NCI-H1694 treated with DMSO at 0.1 percent for 48 hours (cell line): ENCODE measurements around the gene GSK3B.
"Not testable (repeated sequence)": the region's sequence is repeated elsewhere in the genome, so short reads cannot be mapped to it uniquely, and the experiment has no call there.

Source experiments
- DNase-seq: peaks from one replicate; lab custom pipeline; 2025; lab: John Stamatoyannopoulos, UW

The GSK3B gene

DNA sequence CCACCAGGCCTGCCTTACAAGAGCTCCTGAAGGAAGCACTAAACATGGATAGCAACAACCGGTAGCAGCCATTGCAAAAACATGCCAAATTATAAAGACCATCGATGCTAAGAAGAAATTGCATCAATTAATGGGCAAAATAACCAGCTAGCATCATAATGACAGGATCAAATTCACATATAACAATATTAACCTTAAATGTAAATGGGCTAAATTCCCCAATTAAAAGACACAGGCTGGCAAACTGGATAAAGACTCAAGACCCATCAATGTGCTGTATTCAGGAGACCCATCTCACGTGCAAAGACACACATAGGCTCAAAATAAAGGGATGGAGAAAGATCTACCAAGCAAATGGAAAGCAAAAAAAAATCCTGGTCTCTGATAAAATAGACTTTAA is 88.5 kb downstream of the GSK3B start:
- not testable (repeated sequence) for DNase-seq

DNA sequence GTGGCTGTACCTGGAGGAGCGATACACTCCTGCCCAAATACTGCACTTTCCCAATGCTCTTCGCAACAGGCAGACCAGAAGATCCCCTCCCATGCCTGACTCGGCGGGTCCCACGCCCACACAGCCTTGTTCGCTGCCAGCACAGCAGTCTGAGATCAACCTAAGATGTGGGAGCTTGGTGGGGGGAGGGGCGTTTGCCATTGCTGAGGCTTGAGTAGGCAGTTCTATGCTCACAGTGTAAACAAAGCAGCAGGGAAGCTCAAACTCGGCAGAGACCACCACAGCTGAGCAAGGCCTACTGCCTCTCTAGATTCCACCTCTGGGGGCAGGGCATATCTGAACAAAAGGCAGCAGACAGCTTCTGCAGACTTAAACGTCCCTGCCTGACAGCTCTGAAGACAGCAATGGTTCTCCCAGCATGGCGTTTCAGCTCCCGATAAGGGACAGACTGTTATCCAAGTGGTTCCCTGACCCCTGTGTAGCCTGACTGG is 90.2 kb downstream of the GSK3B start:
- DNase-seq: not testable (repeated sequence)

DNA sequence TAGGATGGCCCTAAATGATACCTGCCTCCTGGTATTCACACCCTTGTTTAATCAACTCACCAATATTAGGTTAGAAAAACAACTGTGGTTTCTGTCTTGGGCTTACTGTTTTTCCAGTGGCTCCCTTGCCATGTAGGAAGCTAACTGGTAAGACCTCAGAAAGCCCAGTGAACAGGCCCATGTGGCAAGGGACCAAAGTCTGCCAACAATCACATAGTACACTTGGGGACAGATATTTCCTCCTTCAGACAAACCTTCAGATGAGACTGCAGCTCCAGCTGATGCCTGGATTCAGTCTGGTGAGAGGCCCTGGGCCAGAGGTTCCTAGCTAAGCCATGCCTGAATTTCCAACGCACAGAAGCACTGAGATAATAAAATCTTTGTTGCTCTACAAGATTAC is 96.1 kb downstream of the GSK3B start:
- no peak for DNase-seq

DNA sequence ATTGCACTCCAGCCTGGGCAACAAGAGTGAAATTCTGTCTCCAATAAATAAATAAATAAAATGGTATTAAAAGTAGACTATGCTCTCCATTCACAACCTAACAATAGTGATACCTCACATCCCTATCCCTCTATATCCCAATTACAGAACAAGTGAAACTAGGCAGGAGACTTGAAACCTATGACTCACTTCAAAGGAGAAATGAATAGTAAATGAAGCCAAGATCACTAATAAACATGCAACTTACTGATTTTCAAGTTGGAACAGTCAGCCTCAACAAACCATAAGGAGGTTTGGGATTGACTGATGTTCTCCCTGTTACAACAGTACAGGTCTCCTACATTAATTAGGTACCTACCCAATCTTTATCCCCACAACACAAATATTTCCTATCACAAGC is 103.4 kb downstream of the GSK3B start:
- no peak for DNase-seq

DNA sequence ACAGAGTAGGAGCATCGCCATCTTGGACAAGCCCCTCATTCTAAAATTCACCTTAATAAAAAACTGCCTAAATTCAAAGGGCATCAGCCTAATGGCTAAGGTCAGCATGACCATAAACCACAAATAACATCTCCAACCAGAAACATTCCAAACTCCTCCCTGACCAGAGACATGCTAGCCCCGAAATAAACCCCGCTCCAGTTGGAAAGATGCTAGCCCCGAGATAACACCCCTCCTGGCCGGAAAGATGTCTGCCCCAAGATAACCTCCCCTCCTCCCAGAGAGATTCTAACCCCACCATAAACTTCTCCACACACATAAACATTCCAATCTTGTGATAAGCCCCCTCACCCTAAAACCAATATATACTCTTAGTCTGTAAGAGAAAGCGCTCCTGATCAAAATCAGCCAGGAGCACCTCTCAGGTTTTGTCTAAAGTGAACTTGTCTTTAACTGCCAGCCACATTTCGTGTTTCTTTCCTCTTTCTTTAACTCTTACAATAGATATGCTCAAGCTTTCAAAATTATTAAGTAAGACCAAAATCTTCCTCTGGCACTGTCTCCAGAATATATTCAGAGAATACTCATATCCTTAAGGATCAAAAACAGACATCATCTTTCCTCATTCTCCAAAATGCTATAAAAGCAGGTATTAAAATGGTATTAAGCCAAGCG is 104.1 kb downstream of the GSK3B start:
- DNase-seq: no peak

DNA sequence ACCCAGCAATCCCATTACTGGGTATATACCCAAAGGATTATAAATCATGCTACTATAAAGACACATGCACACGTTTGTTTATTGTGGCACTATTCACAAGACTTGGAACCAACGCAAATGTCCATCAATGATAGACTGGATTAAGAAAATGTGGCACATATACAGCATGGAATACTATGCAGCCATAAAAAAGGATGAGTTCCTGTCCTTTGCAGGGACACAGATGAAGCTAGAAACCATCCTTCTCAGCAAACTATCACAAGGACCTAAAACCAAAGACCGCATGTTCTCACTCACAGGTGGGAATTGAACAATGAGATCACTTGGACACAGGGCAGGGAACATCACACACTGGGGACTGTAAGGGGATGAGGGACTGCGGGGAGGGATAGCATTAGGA is 107.4 kb downstream of the GSK3B start:
- DNase-seq: not testable (repeated sequence)

DNA sequence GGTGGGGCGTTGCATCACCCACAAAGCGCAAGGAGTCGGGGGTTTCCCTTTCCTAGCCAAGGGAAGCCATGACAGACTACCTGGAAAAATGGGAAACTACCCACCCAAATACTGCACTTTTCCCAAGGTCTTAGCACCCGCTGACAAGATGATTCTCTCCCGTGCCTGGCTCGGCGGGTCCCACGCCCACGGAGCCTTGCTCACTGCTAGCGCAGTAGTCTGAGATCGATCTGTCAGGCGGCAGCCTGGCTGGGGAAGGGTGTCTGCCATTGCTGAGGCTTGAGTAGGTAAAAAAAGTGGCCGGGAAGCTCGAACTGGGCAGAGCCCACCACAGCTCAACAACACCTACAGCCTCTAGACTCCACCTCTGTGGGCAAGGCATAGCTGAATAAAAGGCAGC is 112.9 kb downstream of the GSK3B start:
- DNase-seq: no peak

DNA sequence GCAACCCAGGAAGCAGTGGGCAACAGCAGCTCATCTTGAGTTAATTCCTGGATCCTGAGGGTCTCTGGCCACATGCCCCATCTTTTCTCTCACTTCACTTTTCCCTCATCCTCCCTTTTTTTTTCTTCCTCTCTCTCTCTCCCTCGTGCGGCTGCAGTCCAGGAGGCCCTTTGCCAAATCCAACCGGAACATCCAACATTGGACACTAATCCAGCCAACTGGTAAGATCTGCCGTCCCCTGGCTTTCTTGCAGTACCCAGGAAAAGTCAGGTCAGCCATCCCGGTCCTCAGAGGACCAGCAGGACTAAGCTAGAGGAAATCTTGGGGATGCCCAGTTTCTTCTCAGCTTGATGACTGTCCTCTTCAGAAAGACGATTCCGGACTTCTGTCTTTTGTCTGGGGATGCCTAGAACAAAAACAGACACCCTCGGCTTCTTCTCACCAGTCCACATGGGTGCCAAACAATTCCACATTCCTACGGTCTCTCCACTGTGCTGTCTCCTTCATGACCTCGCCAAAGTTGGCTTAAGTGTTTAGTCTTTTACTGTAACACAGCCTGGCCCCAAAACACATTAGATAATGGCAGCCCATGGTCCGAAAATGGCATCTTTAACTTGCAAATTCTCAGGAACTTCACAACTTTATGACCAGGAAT is 115.6 kb downstream of the GSK3B start:
- no peak for DNase-seq

DNA sequence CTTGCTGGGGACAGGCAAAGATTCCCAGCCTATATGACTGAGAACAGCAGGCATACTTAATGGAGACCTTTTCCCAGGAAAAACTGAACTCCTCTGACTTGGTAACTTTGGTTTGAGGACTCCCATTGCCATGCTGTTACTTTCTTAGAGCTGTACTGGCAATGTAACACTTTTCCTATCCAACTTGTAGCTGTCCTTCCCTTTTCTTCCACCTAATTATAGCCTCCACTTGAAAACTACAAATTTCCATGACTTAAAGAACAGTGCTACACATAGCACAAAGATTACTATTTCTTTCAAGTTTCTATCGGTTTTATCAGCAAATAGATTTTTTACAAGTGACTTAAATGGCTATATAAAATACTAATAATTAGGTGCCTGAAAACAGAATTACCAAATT is 116.9 kb downstream of the GSK3B start:
- no peak for DNase-seq

DNA sequence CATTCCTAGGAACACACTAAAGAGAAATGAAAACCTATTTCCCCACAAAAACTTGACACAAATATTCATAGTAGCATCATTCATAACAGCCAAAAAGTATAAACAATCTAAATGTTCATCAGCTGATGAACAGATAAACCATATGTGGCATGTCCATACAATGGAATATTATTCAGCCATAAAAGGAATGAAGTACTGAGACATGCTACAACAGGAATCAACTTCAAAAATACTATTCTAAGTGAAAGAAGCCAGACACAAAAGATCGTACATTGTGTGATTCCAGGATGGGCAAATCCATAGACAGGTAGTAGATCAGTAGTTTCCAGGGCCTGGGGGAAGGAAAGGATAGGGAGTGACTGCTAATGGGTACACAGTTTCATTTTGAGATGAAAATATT is 118.0 kb downstream of the GSK3B start:
- DNase-seq: no peak

DNA sequence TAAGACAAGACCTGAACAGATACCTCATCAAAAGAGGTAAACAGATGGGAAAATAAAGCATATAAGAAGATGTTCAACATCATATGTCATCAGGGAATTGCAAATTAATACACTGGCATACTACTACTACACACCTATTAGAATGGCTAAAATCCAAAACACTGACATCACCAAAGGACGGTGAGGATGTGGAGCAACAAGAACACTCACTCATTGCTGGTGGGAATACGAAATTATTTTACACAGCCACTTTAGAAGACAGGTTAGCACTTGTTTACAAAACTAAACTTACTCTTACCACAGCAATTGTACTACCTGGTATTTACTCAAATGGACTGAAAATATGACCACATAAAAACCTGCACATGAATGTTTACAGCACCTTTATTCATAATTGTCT is 119.6 kb downstream of the GSK3B start:
- DNase-seq: no peak

DNA sequence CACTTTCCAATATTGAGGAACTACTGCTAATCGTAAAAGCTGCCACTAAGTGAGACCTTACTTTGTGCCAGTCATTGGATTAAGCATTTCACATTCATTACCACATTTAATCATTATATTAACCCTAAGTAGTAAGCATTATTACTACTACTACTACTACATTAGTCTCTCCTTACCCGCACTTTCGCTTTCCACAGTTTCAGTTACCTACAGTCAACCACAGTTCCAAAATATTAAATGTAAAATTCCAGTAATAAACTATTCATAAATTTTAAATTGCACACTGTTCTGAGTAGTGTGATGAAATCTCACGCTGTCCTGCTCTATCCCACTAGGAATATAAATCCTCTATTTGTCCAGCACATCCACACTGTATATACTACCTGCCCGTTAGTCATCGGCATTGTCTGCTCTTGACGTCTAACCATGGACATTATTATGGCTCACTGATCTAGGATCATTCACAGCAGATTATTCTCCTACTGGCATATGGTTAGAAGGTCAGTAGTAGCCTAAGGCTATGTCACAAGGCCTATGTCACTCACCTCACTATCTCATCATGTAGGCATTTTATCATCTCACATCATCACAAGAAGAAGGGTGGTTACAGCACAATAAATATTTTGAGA is 121.1 kb downstream of the GSK3B start:
- DNase-seq: no peak

DNA sequence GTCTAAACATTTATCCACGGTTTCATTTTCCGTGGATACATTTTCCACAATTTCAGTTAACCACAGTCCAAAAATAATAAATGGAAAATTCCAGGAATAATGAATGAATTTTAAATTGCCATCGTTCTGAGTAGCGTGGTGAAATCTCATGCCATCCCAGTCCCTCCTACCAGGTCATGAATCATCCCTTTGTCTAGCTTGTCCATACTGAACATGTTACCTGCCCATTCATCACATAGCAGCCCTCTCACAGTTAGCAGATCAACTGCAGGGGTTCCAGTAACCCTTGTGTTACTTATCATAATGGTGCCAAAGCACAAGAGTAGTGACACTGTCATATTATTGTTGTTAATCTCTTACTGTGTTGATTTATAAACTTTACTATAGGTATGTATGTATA is 124.5 kb downstream of the GSK3B start:
- no peak for DNase-seq

DNA sequence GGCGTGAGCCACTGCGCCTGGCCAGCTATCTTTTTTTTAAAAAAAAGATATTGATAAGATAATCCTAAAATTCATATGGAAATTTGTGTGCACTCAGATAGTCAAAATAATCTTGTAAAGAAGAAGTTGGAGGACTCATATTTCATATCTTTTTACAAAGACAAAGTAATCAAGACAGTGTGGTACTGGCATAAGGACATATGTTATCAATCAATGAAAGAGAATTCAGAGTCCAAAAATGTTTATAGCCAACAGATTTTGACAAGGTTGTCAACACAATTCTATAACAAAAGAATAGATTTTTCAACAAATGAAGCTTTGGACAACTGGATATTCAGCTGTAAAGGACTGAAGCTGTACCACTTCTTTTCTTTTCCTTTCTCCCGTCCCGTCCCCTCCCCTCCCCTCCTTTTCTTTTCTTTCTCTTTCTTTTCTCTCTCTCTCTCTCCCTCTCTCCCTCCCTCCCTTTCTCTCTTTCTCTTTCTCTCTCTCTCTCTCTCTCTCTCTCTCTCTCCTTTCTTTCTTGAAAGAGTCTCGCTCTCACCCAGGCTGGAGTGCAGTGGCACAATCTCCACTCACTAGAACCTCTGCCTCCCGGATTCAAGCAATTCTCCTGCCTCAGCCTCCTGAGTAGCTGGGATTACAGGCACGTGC is 126.8 kb downstream of the GSK3B start:
- no peak for DNase-seq

DNA sequence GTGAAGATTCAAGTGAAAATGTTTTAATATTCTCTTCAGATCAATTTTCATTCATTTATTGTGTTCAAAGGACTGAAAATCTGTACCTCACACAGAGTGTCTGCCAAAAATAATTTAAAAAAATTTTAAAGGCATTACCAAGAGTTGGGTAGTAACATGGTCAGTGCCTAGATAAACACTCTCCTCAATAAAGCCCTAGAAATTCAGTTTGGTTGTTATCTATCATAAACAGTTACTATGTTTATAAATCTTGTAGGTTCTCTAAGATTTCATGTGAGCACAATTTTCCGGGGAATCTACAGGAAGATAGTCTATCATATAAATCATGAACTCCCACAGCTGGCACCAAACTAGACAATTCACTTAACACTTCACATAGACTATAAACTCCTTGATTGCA is 128.6 kb downstream of the GSK3B start:
- DNase-seq: no peak

DNA sequence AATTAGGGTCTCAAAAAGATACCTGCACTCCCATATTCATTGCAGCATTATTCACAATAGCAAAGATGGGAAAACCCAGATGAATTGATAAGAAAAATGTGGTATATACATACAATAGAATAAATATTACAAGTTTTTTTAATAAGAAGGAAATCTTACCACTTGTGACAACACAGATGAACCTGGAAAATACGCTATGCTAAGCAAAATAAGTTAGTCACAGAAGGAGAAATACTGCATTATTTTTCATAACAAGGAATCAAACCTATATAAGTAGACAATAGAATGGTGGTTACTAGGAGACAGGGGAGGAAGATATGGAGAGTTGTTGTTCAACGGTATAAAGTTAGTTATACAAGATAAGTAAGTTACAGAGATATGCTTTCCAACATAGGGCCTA is 130.0 kb downstream of the GSK3B start:
- DNase-seq: no peak

DNA sequence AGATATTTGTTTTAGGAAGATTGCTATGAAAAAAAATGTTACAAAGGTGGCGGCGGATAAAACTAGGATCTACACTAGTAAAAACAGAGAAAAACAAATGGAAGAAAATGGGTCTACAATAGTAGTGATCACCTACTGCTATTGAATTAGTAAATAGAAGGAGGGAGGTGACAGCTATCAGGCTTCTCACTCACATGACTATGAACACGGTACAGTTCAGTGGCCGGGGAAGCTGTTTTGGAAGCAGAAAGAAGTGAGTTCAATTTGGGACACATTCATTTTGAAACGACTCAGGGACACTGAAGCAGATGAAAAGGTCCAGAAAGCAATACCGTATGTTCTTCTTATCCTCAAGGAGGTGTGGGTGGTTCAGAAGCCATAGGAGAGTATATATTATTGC is 138.3 kb downstream of the GSK3B start:
- no peak for DNase-seq

DNA sequence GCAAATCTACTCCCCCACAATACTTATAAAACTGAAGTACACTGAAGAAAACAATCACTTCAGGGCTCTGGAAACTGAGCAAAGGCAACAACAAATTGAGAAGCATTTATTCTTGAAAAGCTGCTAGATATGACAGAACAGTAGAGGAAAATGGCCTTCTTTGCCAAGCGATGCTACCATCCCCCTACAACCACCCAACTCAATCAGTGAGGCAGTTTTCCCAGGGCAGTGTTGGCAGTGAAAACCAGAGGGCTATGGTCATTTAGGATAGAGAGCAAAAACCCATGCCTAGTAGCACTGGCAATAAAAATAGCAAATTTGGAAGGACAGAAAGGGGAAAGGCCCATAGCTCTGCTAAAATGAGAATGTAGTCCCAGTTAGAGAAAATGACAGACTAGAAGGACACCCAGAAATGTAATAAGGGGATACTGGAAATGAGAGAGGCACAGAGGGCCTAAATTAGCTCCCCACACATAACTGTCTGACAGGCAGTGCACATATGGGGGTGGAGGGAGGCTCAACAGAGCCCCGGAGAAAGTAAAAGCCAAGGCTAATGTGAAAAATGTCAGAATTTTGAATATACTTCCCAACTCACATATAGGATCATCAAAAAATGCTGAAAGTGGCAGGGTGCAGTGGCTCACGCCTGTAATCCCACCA is 143.5 kb downstream of the GSK3B start:
- no peak for DNase-seq

DNA sequence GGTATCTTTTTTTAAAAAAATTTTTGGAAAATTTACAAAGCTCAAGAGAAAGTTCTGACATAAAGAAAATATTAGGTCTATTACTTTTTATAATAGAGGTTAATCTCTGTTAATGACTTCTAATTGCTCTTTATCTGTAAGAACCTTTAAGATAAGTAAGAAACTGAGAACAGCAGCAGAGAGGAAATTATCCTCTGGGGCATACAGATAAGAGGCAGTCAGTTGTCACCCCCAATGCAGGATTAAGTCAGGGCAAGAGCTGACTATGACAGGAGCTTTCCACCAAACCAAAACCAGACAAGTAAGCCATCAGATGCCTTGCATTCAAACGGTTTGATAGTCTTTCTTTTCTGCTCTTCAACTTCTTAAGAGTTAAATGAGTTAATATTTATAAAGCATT is 149.0 kb downstream of the GSK3B start:
- no peak for DNase-seq

DNA sequence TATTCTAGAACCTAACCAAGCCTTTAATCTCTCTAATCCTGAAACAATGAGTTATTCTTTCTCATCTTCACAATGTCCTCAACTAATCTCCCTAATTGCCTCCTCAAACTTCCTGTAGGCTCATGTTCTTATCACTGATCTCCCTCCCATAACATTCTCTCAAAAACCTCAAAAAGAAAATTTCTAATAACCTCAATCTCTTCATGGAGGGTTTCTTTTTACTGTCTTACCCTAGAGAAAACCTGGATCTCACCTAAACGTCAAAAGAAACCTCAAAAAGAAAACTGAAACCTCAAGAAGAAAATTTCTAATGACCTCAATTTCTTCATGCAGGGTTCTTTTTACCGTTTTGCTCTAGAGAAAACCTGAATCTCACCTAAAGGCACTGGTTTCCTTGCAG is 150.2 kb downstream of the GSK3B start:
- DNase-seq: no peak

DNA sequence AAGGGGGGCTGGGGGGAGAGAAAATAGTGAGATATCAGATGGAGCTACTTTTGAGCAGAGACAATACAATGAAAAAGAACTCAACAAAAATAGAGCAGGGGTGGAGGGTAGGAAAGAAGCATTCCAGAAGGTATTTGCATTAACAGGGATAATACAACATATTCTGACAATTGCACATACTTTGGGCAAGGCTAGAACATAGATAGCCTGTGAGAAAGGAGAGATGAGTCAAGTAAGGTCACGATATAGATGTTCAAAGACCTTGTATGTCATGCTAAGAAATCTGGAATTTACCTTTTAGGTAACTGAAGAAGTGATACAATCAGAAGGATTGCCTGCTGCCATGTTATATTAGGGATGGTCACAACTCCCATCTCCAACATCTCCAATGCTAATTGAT is 155.2 kb downstream of the GSK3B start:
- DNase-seq: no peak

DNA sequence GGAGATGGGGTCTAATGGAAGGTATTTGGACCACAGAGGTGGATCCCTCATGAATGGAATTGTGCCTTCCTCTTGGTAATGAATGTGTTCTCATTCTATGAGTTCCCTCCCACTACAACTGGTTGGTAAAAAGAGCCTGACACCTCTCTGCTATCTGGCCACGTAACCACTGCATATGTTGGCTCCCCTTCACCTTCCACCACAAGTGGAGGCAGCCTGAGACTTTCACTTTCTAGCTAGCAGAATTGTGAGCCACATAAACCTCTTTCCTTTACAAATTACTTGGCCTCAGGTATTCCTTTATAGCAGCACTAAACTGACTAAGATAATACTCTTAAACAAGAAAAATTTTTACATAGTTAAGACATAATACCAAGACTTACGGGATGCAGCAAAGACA is 157.0 kb downstream of the GSK3B start:
- DNase-seq: no peak
